ENCODE measurements around the gene RELL1. TPM values are rescaled to one million over a fixed set of nuclear protein-coding genes. Genes with fewer than 3 reads are reported as not detected.

The RELL1 gene
- total RNA-seq, 2 experiments from 2014 or later, result 48.6 to 50.3 TPM

DNA sequence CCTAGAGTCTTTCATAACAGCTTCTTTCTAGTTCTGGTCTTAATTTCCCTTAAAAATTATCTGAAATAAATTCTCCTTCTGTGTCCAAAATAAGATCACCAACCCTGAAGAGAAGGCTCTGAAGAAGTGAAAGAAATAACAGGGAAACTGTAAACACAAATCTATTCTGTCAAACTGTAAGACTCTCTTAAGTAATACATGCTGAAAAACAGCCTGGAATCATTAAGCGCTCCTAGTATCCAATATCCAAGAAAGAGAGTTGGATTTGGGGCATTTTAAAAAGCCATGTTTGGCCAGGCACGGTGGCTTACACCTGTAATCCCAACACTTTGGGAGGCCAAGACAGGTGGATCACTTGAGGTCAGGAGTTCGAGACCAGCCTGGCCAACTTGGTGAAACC lies 53.3 kb downstream of the RELL1 start:
- Histone ChIP-seq H3K27me3 (ENCODE audit: control insufficient read depth in 1 of 2, insufficient read depth in 2 of 2, low read length in 2 of 2) (no peaks in the 10 kb centered on the region), H3K4me1 (ENCODE audit: insufficient read depth, low read length) (no peaks in the 10 kb centered on the region), H3K36me3 (ENCODE audit: insufficient read depth, low read length) (peaks cover 79% of the 10 kb centered on the region), H3K9me3 (ENCODE audit: control insufficient read depth in 1 of 2, insufficient read depth in 1 of 2, low read length in 2 of 2) (no peaks in the 10 kb centered on the region), H3K4me3 (ENCODE audit: low read length) (no peak overlapping the region), H3K27ac (ENCODE audit: low read depth in 1 of 2, low read length in 2 of 2) (no peak overlapping the region)
- no peak for DNase-seq
- H3K4me1 Mint-ChIP-seq (ENCODE audit: low read depth), result no peaks in the 10 kb centered on the region
- no peaks in the 10 kb centered on the region for H3K9me3 Mint-ChIP-seq
- intact Hi-C loops (cut with DNase I, micrococcal nuclease), result loop anchor here in 1 of 2 experiments (5.0 kb wide), 1 partner anchor 54 kb away; the partner anchor contains the start of gene RELL1
- H3K4me3 Mint-ChIP-seq, result no peak overlapping the region
- ATAC-seq (ENCODE audit: poor library complexity), result no peak
- peaks cover 95% of the 10 kb centered on the region for H3K36me3 Mint-ChIP-seq (ENCODE audit: low read depth)
- TF ChIP-seq, protein P1, sequence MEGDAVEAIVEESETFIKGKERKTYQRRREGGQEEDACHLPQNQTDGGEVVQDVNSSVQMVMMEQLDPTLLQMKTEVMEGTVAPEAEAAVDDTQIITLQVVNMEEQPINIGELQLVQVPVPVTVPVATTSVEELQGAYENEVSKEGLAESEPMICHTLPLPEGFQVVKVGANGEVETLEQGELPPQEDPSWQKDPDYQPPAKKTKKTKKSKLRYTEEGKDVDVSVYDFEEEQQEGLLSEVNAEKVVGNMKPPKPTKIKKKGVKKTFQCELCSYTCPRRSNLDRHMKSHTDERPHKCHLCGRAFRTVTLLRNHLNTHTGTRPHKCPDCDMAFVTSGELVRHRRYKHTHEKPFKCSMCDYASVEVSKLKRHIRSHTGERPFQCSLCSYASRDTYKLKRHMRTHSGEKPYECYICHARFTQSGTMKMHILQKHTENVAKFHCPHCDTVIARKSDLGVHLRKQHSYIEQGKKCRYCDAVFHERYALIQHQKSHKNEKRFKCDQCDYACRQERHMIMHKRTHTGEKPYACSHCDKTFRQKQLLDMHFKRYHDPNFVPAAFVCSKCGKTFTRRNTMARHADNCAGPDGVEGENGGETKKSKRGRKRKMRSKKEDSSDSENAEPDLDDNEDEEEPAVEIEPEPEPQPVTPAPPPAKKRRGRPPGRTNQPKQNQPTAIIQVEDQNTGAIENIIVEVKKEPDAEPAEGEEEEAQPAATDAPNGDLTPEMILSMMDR (IDR thresholded peaks at IDR 0.05), result no peak
- no peak overlapping the region for H3K27ac Mint-ChIP-seq
- ChIA-PET CTCF (interaction anchor here (0.5 kb wide), 1 partner anchor 1787 kb away, joined by 4 read pairs; no protein-coding TSS in a partner anchor), POLR2A (no interaction called here)
- H3K27me3 Mint-ChIP-seq, result no peaks in the 10 kb centered on the region

DNA sequence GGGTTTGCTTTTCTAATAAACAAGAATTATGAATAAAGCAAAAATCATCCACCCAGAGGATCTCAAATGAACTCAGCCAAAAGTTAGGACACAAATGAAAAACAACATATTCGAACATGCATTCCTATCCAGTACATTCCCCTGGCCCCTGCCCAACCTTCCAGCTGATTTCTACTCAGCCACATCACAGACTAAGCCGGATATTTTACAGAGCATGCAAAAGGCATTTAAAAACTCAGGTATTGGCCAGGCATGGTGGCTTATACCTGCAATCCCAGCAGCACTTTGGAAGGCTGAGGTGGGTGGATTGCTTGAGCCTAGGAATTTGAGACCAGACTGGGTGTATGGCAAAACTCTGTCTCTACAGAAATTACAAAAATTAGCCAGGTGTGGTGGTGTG lies 54.6 kb downstream of the RELL1 start:
- intact Hi-C loops (cut with DNase I, micrococcal nuclease), result loop anchor here in 1 of 2 experiments (5.0 kb wide), 1 partner anchor 56 kb away; the partner anchor contains the start of gene RELL1
- Mint-ChIP-seq H3K4me1 (ENCODE audit: low read depth) (no peaks in the 10 kb centered on the region), H3K27me3 (no peaks in the 10 kb centered on the region), H3K36me3 (ENCODE audit: low read depth) (peaks cover 94% of the 10 kb centered on the region), H3K4me3 (no peak overlapping the region), H3K9me3 (no peaks in the 10 kb centered on the region), H3K27ac (no peak overlapping the region)
- TF ChIP-seq, protein P1 (IDR thresholded peaks at IDR 0.05), result no peak
- H3K9me3 ChIP-seq (ENCODE audit: control insufficient read depth in 1 of 2, insufficient read depth in 1 of 2, low read length in 2 of 2), result no peaks in the 10 kb centered on the region
- peaks cover 70% of the 10 kb centered on the region for H3K36me3 ChIP-seq (ENCODE audit: insufficient read depth, low read length)
- ATAC-seq (ENCODE audit: poor library complexity) (no peak), DNase-seq (no peak)
- POLR2A ChIA-PET, result interaction anchor here (0.6 kb wide), 1 partner anchor 136 kb away, joined by 3 read pairs; no protein-coding TSS in a partner anchor
- CTCF ChIA-PET, result no interaction called here
- H3K4me1 ChIP-seq (ENCODE audit: insufficient read depth, low read length), result no peaks in the 10 kb centered on the region
- no peak overlapping the region for H3K27ac ChIP-seq (ENCODE audit: low read depth in 1 of 2, low read length in 2 of 2)
- no peak overlapping the region for H3K4me3 ChIP-seq (ENCODE audit: low read length)
- no peaks in the 10 kb centered on the region for H3K27me3 ChIP-seq (ENCODE audit: control insufficient read depth in 1 of 2, insufficient read depth in 2 of 2, low read length in 2 of 2)

DNA sequence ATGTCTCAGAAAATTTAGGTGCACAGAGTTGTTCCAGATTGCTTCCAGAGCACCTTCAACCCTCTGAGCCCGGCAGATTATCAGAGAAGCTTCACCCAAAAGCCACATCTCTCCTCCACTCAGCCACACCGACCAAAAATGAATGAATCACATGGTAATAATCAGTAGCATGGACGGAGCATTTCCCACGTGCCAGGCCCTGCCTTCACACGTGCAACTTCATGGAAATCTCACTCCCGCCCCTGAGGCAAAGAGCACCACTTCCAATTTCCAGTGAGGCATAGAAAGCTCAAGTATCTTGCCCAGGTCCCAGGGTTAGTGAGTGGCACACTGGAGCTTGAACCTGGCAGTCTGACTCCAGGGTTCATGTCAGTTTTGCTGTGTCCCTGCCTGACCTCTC lies 56.5 kb downstream of the RELL1 start:
- ChIA-PET CTCF (no interaction called here), POLR2A (no interaction called here)
- Mint-ChIP-seq H3K4me1 (ENCODE audit: low read depth) (no peaks in the 10 kb centered on the region), H3K27me3 (no peaks in the 10 kb centered on the region), H3K36me3 (ENCODE audit: low read depth) (peaks cover 88% of the 10 kb centered on the region), H3K27ac (no peak overlapping the region), H3K4me3 (no peak overlapping the region), H3K9me3 (no peaks in the 10 kb centered on the region)
- H3K4me1 ChIP-seq (ENCODE audit: insufficient read depth, low read length), result no peaks in the 10 kb centered on the region
- no peaks in the 10 kb centered on the region for H3K27me3 ChIP-seq (ENCODE audit: control insufficient read depth in 1 of 2, insufficient read depth in 2 of 2, low read length in 2 of 2)
- H3K27ac ChIP-seq (ENCODE audit: low read depth in 1 of 2, low read length in 2 of 2), result no peak overlapping the region
- no peaks in the 10 kb centered on the region for H3K9me3 ChIP-seq (ENCODE audit: control insufficient read depth in 1 of 2, insufficient read depth in 1 of 2, low read length in 2 of 2)
- DNase-seq (no peak), ATAC-seq (ENCODE audit: poor library complexity) (no peak)
- H3K4me3 ChIP-seq (ENCODE audit: low read length), result no peak overlapping the region
- H3K36me3 ChIP-seq (ENCODE audit: insufficient read depth, low read length), result peaks cover 70% of the 10 kb centered on the region
- intact Hi-C loops (cut with DNase I, micrococcal nuclease), result loop anchor here in 1 of 2 experiments (5.0 kb wide), 1 partner anchor 58 kb away; the partner anchor contains the start of gene RELL1
- TF ChIP-seq, protein P1 (IDR thresholded peaks at IDR 0.05), result no peak

Data from CD4-positive, alpha-beta T cell (primary cell).